Heart left ventricle (tissue), 16 donors: Measurements from ENCODE around the gene ZG16B. TPM values are rescaled to one million over a fixed set of nuclear protein-coding genes. Genes with fewer than 3 reads are reported as not detected.

Experiments used
- ATAC-seq, 4 donors: fragments of 200-7000 bp; cut with Tn5 transposase; one replicate each; pipeline ENCODE4 v1.9.1; 2020 to 2022; ENCODE audit warnings: moderate library complexity in 4 of 4, mild to moderate bottlenecking in 3 of 4, moderate number of reproducible peaks in 1 of 4
- DNase-seq, 5 donors: peaks; one replicate each; pipeline ENCODE4 v3.0.0-alpha.2; 2020
- H3K27ac ChIP-seq, 12 donors: fragments of 200-600 bp; sonication (generic) in 4 of 12; one replicate each; pipeline versions ENCODE4 v1.5.0 to v1.8.0; 2016 to 2022; ENCODE audit warnings: mild to moderate bottlenecking in 2 of 12
- H3K27me3 ChIP-seq, 9 donors: fragments of 200-600 bp; sonication (generic) in 2 of 9; one replicate each; pipeline versions ENCODE4 v1.5.1 to v1.8.0; 2016 to 2022; ENCODE audit warnings: mild to moderate bottlenecking in 3 of 9
- H3K36me3 ChIP-seq, 9 donors: fragments of 200-600 bp; sonication (generic) in 2 of 9; one replicate each; pipeline versions ENCODE4 v1.5.0 to v1.8.0; 2018 to 2022; ENCODE audit warnings: mild to moderate bottlenecking in 2 of 9
- H3K4me1 ChIP-seq, 12 donors: fragments of 200-600 bp; sonication (generic) in 4 of 12; one replicate each; pipeline versions ENCODE4 v1.5.0 to v1.8.0; 2016 to 2022; ENCODE audit warnings: mild to moderate bottlenecking in 3 of 12
- H3K4me3 ChIP-seq, 12 donors: fragments of 200-600 bp; sonication (generic) in 4 of 12; one replicate each; pipeline versions ENCODE4 v1.5.0 to v1.8.0; 2017 to 2022; ENCODE audit warnings: mild to moderate bottlenecking in 9 of 12, moderate library complexity in 4 of 12
- H3K9me3 ChIP-seq, 12 donors: fragments of 200-600 bp; sonication (generic) in 4 of 12; one replicate each; pipeline versions ENCODE4 v1.5.0 to v1.8.0; 2016 to 2022; ENCODE audit warnings: mild to moderate bottlenecking in 1 of 12
- POLR2A ChIP-seq, 2 donors: fragments of 450-650 bp; IDR thresholded peaks; one replicate each; pipeline ENCODE4 v1.6.1; 2017; ENCODE audit warnings: antibody characterized with exemption in 2 of 2, mild to moderate bottlenecking in 2 of 2, moderate library complexity in 2 of 2
- WGBS, 4 donors: extraction: QIAGEN DNeasy Blood & Tissue Kit in 2 of 4; methylation state at CpG; one replicate each; pipeline versions ENCODE4 v1.1.5 to v1.1.7; 2013 to 2018; 5-methylcytosine and 5-hydroxymethylcytosine counted together
- intact Hi-C, 10 donors: fragments of 100-400 bp; cut with DNase I; formaldehyde crosslinking; loops; one replicate each; pipeline versions ENCODE4 v1.11.1 to v1.14.2; 2022
- polyA plus RNA-seq, 2 donors: library from polyadenylated mRNA; stranded (reverse); fragments of 200-250 nt; gene quantifications; one replicate each; pipeline ENCODE4 v1.2.3, GENCODE V29; 2013
- total RNA-seq, 9 donors: library from RNA; depleted of rRNA in 2 of 9; stranded (reverse); fragments of >200 nt in 2 of 9; fragmentation: NEBNext Ultra II Directional in 3 of 9; extraction: Animal tissue kit (Norgen Biotek cat#: 25700) in 3 of 9; gene quantifications; one replicate each; pipeline versions ENCODE4 v1.1.0 to v1.2.4, GENCODE V29; 2016 to 2023
- TF ChIP-seq, protein P1 (sequence below), 12 donors: fragments of 200-600 bp; sonication (generic) in 4 of 12; IDR thresholded peaks; one replicate each; pipeline versions ENCODE4 v1.5.0 to v1.8.0; 2018 to 2022; ENCODE audit warnings: antibody characterized with exemption in 12 of 12, mild to moderate bottlenecking in 5 of 12
- donor health status: ischemic (EF 13 %, LVEDD 7.1; RV severe dilation, severe dysfunction).
- donor health status: healthy with polysubstance abuse.
- donor health status: DM: no; HTN: yes; CAD: no.
- donor health status: DM: no; HTN: no; CAD: no.
- donor health status: ischemic (EF 25% LVEDD 6.9; RV normal size, moderate dysfunction).
- donor health status: ischemic (EF 25% LVEDD 5.7; RV mildly dilated, moderate dysfunction).
- donor health status: healthy.
- donor health status: DM: yes; HTN: yes; CAD: no.
- donor health status: ischemic (EF 35%, LVEDD 5.7; RV mildly dilated, moderate dysfunction).
- donor health status: nonischemic (EF 11% LVEDD 7.7; RV severe dilation, severe dysfunction).
- donor health status: DM: yes; HTN: yes; CAD: no.
- donor health status: PGD.
- donor health status: ischemic (EF 29% LVEDD 5.4; RV normal size, mild dysfunction).
- donor health status: nonischemic (EF 23%, LVEDD 6.1; RV moderate dilation, normal function).

The ZG16B gene
- total and polyA plus RNA-seq, 11 donors = 0.50 to 3.0 TPM; not detected in 9

- Histone ChIP-seq H3K9me3 (no peaks in the 10 kb centered on the region), H3K36me3 (no peaks in the 10 kb centered on the region), H3K27ac (no peak overlapping the region), H3K27me3 (peaks cover 0 to 38% (median 4%) of the 10 kb centered on the region in 9 donors), H3K4me3 (no peak overlapping the region), H3K4me1 (no peaks in the 10 kb centered on the region)
- WGBS, 4 donors = 80 to 81% (median 80%) methylated on average over 9 of the region's 9 CpGs
- ATAC-seq = no peak
- TF ChIP-seq, protein P1, sequence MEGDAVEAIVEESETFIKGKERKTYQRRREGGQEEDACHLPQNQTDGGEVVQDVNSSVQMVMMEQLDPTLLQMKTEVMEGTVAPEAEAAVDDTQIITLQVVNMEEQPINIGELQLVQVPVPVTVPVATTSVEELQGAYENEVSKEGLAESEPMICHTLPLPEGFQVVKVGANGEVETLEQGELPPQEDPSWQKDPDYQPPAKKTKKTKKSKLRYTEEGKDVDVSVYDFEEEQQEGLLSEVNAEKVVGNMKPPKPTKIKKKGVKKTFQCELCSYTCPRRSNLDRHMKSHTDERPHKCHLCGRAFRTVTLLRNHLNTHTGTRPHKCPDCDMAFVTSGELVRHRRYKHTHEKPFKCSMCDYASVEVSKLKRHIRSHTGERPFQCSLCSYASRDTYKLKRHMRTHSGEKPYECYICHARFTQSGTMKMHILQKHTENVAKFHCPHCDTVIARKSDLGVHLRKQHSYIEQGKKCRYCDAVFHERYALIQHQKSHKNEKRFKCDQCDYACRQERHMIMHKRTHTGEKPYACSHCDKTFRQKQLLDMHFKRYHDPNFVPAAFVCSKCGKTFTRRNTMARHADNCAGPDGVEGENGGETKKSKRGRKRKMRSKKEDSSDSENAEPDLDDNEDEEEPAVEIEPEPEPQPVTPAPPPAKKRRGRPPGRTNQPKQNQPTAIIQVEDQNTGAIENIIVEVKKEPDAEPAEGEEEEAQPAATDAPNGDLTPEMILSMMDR (IDR thresholded peaks at IDR 0.05) = no peak
- no peak for TF ChIP-seq POLR2A (IDR thresholded peaks at IDR 0.05)
- DNase-seq = no peak
- intact Hi-C loops = no loop called here
Observed at GRCh38 chr16:2821487-2822157, 8.5 kb upstream of the ZG16B start.

DNA sequence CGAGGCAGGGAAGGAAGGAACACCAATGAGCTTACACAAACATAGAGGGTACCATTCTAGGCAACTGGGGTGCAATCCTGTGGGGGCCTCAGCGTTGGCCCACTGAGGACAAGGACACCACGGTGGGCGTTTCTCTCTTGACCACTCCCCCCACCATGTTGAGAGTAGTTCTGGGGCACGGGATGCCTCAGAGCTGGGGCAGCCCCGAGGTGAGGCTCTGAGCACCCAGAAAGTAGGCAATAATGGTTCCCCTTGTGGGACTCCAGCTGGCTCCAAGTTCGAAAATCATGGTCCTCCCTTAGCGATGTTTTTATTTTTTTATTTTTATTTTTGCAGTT, 8.0 kb upstream of the ZG16B start:
- Histone ChIP-seq H3K4me3 (no peak overlapping the region), H3K4me1 (no peaks in the 10 kb centered on the region), H3K9me3 (no peaks in the 10 kb centered on the region), H3K27me3 (peaks cover 0 to 33% (median 2%) of the 10 kb centered on the region in 9 donors), H3K36me3 (no peaks in the 10 kb centered on the region), H3K27ac (no peak overlapping the region)
- no peak for ATAC-seq
- DNase-seq = no peak
- TF ChIP-seq, protein P1 (IDR thresholded peaks at IDR 0.05) = no peak
- TF ChIP-seq POLR2A (IDR thresholded peaks at IDR 0.05) = no peak
- intact Hi-C loops = no loop called here
- WGBS, 4 donors = 66 to 76% (median 75%) methylated on average over 8 of the region's 8 CpGs

GRCh38 chr16:2822496-2822895, 7.6 kb upstream of the ZG16B start:
- H3K4me1 ChIP-seq = no peaks in the 10 kb centered on the region
- ATAC-seq (no peak), DNase-seq (no peak)
- intact Hi-C loops = no loop called here
- TF ChIP-seq, protein P1 (IDR thresholded peaks at IDR 0.05) = no peak
- H3K4me3 ChIP-seq = no peak overlapping the region
- H3K36me3 ChIP-seq = no peaks in the 10 kb centered on the region
- peaks cover 0 to 29% (median 0%) of the 10 kb centered on the region in 9 donors for H3K27me3 ChIP-seq
- H3K27ac ChIP-seq = no peak overlapping the region
- H3K9me3 ChIP-seq = no peaks in the 10 kb centered on the region
- 61 to 69% (median 64%) methylated on average over 4 of the region's 4 CpGs for WGBS, 4 donors

DNA sequence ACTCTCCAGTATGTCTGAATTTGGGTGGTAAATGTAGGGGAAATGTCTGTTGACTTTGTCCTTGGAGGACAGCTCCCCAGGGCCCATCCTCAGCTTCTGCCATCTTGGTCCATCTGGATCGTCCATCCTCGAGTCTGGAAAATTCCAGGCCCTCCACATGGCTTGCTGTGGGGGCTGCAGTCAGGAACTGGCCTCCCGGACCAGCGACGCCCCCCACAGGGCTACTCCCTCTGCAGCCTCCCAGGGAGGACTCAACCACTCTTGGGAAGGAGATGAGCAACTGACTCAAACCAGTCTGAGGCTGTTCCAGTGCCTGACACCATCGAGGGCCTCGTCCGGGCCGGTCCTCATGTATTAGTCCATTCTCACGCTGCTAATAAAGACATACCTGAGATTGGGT, 5.5 kb upstream of the ZG16B start:
- WGBS, 4 donors = 64 to 81% (median 76%) methylated on average over 8 to 10 of the region's 10 CpGs
- DNase-seq = no peak
- Histone ChIP-seq H3K27ac (no peak overlapping the region), H3K4me1 (peaks cover 0 to 1% (median 0%) of the 10 kb centered on the region in 12 donors), H3K27me3 (peaks cover 0 to 19% (median 2%) of the 10 kb centered on the region in 9 donors), H3K4me3 (no peak overlapping the region), H3K36me3 (no peaks in the 10 kb centered on the region), H3K9me3 (no peaks in the 10 kb centered on the region)
- ATAC-seq = no peak
- TF ChIP-seq POLR2A (IDR thresholded peaks at IDR 0.05) = no peak
- TF ChIP-seq, protein P1 (IDR thresholded peaks at IDR 0.05) = no peak
- intact Hi-C loops = no loop called here
